B cell (primary cell): ENCODE data around the gene DAPP1. TPM values are rescaled to one million over a fixed set of nuclear protein-coding genes. Genes with fewer than 3 reads are reported as not detected.
A peak's percentile ranks its signal among the peaks of the same experiment; 100 is the strongest.

Experiments
- ATAC-seq: fragments of 200-7000 bp; cut with Tn5 transposase; one replicate; pipeline ENCODE4 v1.10.0; 2021; ENCODE audit warnings: low read depth, mild to moderate bottlenecking, moderate number of reproducible peaks, moderate library complexity
- CTCF ChIA-PET: fragments of 350-600 bp; sonication (Branson Sonifier 250); formaldehyde crosslinking; loops from one replicate; lab custom pipeline; 2021; ENCODE audit warnings: antibody characterized with exemption, inconsistent platforms; lab: Charles Lee
- POLR2A ChIA-PET: fragments of 350-600 bp; sonication (Branson Sonifier 250); formaldehyde crosslinking; loops from one replicate; lab custom pipeline; 2021; ENCODE audit warnings: antibody characterized with exemption; lab: Charles Lee
- DNase-seq: peaks from one replicate; pipeline ENCODE4 v3.0.0; 2013
- H2AFZ ChIP-seq: 2 replicates; pipeline ENCODE4 v1.6.1; 2012; ENCODE audit warnings: mild to moderate bottlenecking, low read depth, low read length; ENCODE audit not compliant: insufficient read depth, poor library complexity, severe bottlenecking
- H3K27ac ChIP-seq, 2 donors: 1 replicate in 1 of 2; 2 replicates in 1 of 2; pipeline ENCODE4 v1.5.1; 2012 to 2013; ENCODE audit warnings: low read length in 2 of 2, mild to moderate bottlenecking in 2 of 2, moderate library complexity in 1 of 2
- H3K27me3 ChIP-seq, 4 experiments: fragments of 200-600 bp in 1 of 4; sonication (generic) in 1 of 4; replicated peaks in 1 of 4; 1 replicate in 2 of 4; 2 replicates in 2 of 4; pipeline versions ENCODE4 v1.6.1 to v1.7.0; 2013 to 2016; ENCODE audit warnings: low read length in 3 of 4, mild to moderate bottlenecking in 2 of 4, mixed read lengths in 1 of 4, moderate library complexity in 1 of 4; ENCODE audit not compliant: insufficient read depth in 4 of 4, control insufficient read depth in 3 of 4; ENCODE audit errors: control extremely low read depth in 1 of 4
- H3K36me3 ChIP-seq, 2 experiments: replicated peaks in 1 of 2; 1 replicate in 1 of 2; 2 replicates in 1 of 2; pipeline versions ENCODE4 v1.6.1 to v1.7.1; 2013; ENCODE audit warnings: low read length in 1 of 2; ENCODE audit not compliant: insufficient read depth in 2 of 2, control insufficient read depth in 1 of 2; ENCODE audit errors: control extremely low read depth in 1 of 2, extremely low read depth in 1 of 2
- H3K4me1 ChIP-seq, 2 donors: fragments of 200-600 bp in 1 of 2; sonication (generic) in 1 of 2; 1 replicate in 1 of 2; 2 replicates in 1 of 2; pipeline versions ENCODE4 v1.5.1 to v1.6.1; 2013 to 2017; ENCODE audit warnings: low read length in 2 of 2; ENCODE audit not compliant: control insufficient read depth in 2 of 2, insufficient read depth in 2 of 2
- H3K4me2 ChIP-seq: replicated peaks from 2 replicates; pipeline ENCODE3; 2012; ENCODE audit warnings: mild to moderate bottlenecking, low read depth, low read length; ENCODE audit not compliant: poor library complexity, severe bottlenecking
- H3K4me3 ChIP-seq, 5 experiments: fragments of 200-600 bp in 1 of 5; sonication (generic) in 1 of 5; 1 replicate in 3 of 5; 2 replicates in 2 of 5; pipeline versions ENCODE4 v1.5.1 to v1.7.0; 2011 to 2016; ENCODE audit warnings: low read length in 4 of 5, mild to moderate bottlenecking in 4 of 5, low read depth in 2 of 5, control low read depth in 1 of 5, moderate library complexity in 1 of 5; ENCODE audit not compliant: insufficient read depth in 1 of 5; ENCODE audit errors: control extremely low read depth in 1 of 5, extremely low read depth in 1 of 5
- H3K79me2 ChIP-seq: fragments of 200-600 bp; sonication (generic); one replicate; pipeline ENCODE4 v1.6.0; 2016; ENCODE audit warnings: low read length; ENCODE audit not compliant: control insufficient read depth, insufficient read depth
- H3K9ac ChIP-seq: fragments of 200-600 bp; sonication (generic); 2 replicates; pipeline ENCODE4 v1.6.1; 2017; ENCODE audit warnings: mild to moderate bottlenecking, low read length, moderate library complexity
- H3K9me3 ChIP-seq, 3 donors: one replicate each; pipeline versions ENCODE4 v1.6.1 to v1.7.1; 2013; ENCODE audit warnings: low read length in 2 of 3; ENCODE audit not compliant: control insufficient read depth in 2 of 3, insufficient read depth in 1 of 3; ENCODE audit errors: control extremely low read depth in 1 of 3
- H4K20me1 ChIP-seq: 2 replicates; pipeline ENCODE4 v1.6.0; 2012; ENCODE audit warnings: mild to moderate bottlenecking, low read length; ENCODE audit not compliant: insufficient read depth, control insufficient read depth, poor library complexity, severe bottlenecking
- H3K27ac Mint-ChIP-seq: one replicate; pipeline ENCODE4 v1.8.0; 2021; ENCODE audit warnings: mixed read lengths
- H3K27me3 Mint-ChIP-seq: one replicate; pipeline ENCODE4 v1.8.0; 2021; ENCODE audit warnings: mixed read lengths
- H3K4me1 Mint-ChIP-seq: one replicate; pipeline ENCODE4 v1.8.0; 2021; ENCODE audit warnings: mixed read lengths
- H3K4me3 Mint-ChIP-seq: one replicate; pipeline ENCODE4 v1.8.0; 2021; ENCODE audit warnings: mixed read lengths
- H3K9me3 Mint-ChIP-seq: one replicate; pipeline ENCODE4 v1.8.0; 2022; ENCODE audit warnings: mixed read lengths; ENCODE audit not compliant: insufficient read depth
- EZH2 ChIP-seq: IDR thresholded peaks from 2 replicates; pipeline ENCODE4 v1.6.1; 2012; ENCODE audit warnings: borderline replicate concordance, low read depth, mild to moderate bottlenecking, moderate library complexity, low read length; ENCODE audit not compliant: insufficient read depth, poor library complexity, severe bottlenecking
- WGBS: methylation state at CpG from one replicate; pipeline ENCODE4 v1.1.5; 2013; ENCODE audit warnings: missing lambda C conversion rate; ENCODE audit not compliant: insufficient coverage; 5-methylcytosine and 5-hydroxymethylcytosine counted together
- intact Hi-C: fragments of 100-400 bp; cut with micrococcal nuclease; formaldehyde crosslinking; loops from one replicate; pipeline ENCODE4 v1.10.0; 2022
- polyA plus RNA-seq: library from polyadenylated mRNA; depleted of rRNA; stranded (reverse); fragments of >200 nt; gene quantifications from 2 replicates; pipeline ENCODE4 v1.2.3, GENCODE V29; 2012
- total RNA-seq, 2 donors: library from RNA; stranded (reverse); fragments of 120-200 nt in 1 of 2; gene quantifications; 1 replicate in 1 of 2; 2 replicates in 1 of 2; pipeline versions ENCODE4 v1.2.3 to v1.2.4, GENCODE V29; 2013 to 2022
- TF ChIP-seq, protein P1 (sequence below): fragments of 200-600 bp; IDR thresholded peaks from one replicate; pipeline ENCODE4 v1.8.0; 2022; ENCODE audit warnings: antibody characterized with exemption, mild to moderate bottlenecking

Gene DAPP1
- total and polyA plus RNA-seq, 2 donors (not counting 1 experiment from before 2014, with no cell fraction given), result 82.5 to 166 TPM

DNA sequence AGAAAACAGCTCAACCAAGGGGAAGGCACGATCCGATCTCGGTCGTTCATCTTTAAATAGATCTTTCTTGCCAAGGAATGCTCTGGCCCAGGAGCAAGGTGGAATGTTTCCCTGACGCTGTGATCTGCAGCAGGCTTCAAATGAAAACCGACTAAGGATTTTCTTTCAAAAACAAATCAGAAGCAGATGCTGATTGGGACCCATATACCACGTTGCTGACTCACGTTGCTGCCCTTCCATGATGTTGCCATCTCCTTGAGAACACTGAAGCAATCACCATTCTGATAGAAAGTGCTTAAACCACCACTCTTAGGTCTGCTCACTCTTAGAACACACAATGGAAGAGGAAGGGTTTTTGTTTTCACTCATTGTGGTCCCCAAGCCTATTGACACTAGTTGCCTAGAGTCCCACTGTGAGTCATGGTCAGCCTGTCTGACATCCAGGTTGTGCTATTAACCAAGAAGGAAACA lies 51.5 kb downstream of the DAPP1 start:
- no peak for TF ChIP-seq EZH2
- TF ChIP-seq, protein P1, sequence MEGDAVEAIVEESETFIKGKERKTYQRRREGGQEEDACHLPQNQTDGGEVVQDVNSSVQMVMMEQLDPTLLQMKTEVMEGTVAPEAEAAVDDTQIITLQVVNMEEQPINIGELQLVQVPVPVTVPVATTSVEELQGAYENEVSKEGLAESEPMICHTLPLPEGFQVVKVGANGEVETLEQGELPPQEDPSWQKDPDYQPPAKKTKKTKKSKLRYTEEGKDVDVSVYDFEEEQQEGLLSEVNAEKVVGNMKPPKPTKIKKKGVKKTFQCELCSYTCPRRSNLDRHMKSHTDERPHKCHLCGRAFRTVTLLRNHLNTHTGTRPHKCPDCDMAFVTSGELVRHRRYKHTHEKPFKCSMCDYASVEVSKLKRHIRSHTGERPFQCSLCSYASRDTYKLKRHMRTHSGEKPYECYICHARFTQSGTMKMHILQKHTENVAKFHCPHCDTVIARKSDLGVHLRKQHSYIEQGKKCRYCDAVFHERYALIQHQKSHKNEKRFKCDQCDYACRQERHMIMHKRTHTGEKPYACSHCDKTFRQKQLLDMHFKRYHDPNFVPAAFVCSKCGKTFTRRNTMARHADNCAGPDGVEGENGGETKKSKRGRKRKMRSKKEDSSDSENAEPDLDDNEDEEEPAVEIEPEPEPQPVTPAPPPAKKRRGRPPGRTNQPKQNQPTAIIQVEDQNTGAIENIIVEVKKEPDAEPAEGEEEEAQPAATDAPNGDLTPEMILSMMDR, result no peak
- CTCF ChIA-PET, result interaction anchor here (1.0 kb wide), 1 partner anchor 57 kb away, joined by 4 read pairs; no protein-coding TSS in a partner anchor
- Mint-ChIP-seq H3K9me3 (no peaks in the 10 kb centered on the region), H3K27ac (no peak overlapping the region), H3K4me3 (no peak overlapping the region), H3K4me1 (no peaks in the 10 kb centered on the region), H3K27me3 (no peaks in the 10 kb centered on the region)
- H4K20me1 ChIP-seq, result no peaks in the 10 kb centered on the region
- no peaks in the 10 kb centered on the region for H3K27me3 ChIP-seq
- no peaks in the 10 kb centered on the region for H3K4me1 ChIP-seq
- intact Hi-C loops, result no loop called here
- WGBS, result 97% methylated on average over 6 of the region's 8 CpGs
- no peak overlapping the region for H3K9ac ChIP-seq
- H3K27ac ChIP-seq, result peak overlapping the region in 1 of 2 donors; percentile 39
- ATAC-seq (no peak), DNase-seq (no peak)
- POLR2A ChIA-PET, result no interaction called here
- peaks cover 20 to 74% of the 10 kb centered on the region in 2 experiments for H3K36me3 ChIP-seq
- H2AFZ ChIP-seq, result no peak overlapping the region
- H3K9me3 ChIP-seq, result no peaks in the 10 kb centered on the region
- H3K4me3 ChIP-seq, result no peak overlapping the region
- H3K79me2 ChIP-seq, result peaks cover 10% of the 10 kb centered on the region
- H3K4me2 ChIP-seq, result no peak overlapping the region

DNA sequence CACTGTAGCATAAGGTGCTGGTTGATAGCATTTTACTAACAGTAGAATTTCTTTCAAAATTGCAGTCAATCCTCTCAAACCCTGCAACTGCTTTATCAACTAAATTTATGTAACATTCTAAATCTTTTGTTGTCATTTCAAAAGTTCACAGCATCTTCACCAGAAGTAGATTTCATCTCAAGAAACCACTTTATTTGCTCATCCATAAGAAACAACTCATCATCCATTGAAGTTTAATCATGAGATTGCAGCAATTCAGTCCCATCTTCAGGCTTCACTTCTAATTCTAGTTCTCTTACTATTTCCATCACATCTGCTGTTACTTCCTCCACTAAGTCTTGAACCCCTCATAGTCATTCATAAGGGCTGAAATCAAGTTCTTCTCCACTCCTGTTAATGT lies 55.9 kb downstream of the DAPP1 start:
- no peaks in the 10 kb centered on the region for H3K4me1 ChIP-seq
- TF ChIP-seq, protein P1, result no peak
- no peak for TF ChIP-seq EZH2
- no peak for ATAC-seq
- H3K9me3 ChIP-seq, result no peaks in the 10 kb centered on the region
- H2AFZ ChIP-seq, result no peak overlapping the region
- peaks cover 7 to 41% of the 10 kb centered on the region in 2 experiments for H3K36me3 ChIP-seq
- H3K9me3 Mint-ChIP-seq, result no peaks in the 10 kb centered on the region
- ChIA-PET CTCF (interaction anchor here (1.1 to 3.2 kb wide), 2 partner anchors 61 to 65 kb away, joined by 5 to 7 read pairs; no protein-coding TSS in a partner anchor), POLR2A (no interaction called here)
- H3K27me3 ChIP-seq, result no peaks in the 10 kb centered on the region
- H3K4me1 Mint-ChIP-seq, result peaks cover 5% of the 10 kb centered on the region
- H3K27ac ChIP-seq, result peak overlapping the region in 1 of 2 donors; percentile 9
- H3K4me2 ChIP-seq, result no peak overlapping the region
- H3K27me3 Mint-ChIP-seq, result no peaks in the 10 kb centered on the region
- no peak overlapping the region for H3K27ac Mint-ChIP-seq
- no peak overlapping the region for H3K4me3 ChIP-seq
- H3K4me3 Mint-ChIP-seq, result no peak overlapping the region
- H4K20me1 ChIP-seq, result no peaks in the 10 kb centered on the region
- intact Hi-C loops, result no loop called here
- no peak for DNase-seq
- no peaks in the 10 kb centered on the region for H3K79me2 ChIP-seq
- H3K9ac ChIP-seq, result no peak overlapping the region
